Neuron (in vitro differentiated cells): ENCODE measurements around the gene CHAMP1.
"Not testable (repeated sequence)": the region's sequence is repeated elsewhere in the genome, so short reads cannot be mapped to it uniquely, and the experiment has no call there.

Experiments used
- H2AFZ ChIP-seq: one replicate; pipeline ENCODE4 v1.6.1; 2013; ENCODE audit warnings: low read depth, mild to moderate bottlenecking, inconsistent platforms, low read length, moderate library complexity
- H3K27me3 ChIP-seq: one replicate; pipeline ENCODE4 v1.6.1; 2013; ENCODE audit warnings: low read length; ENCODE audit not compliant: insufficient read depth
- H3K36me3 ChIP-seq: one replicate; pipeline ENCODE4 v1.6.1; 2013; ENCODE audit warnings: low read length; ENCODE audit not compliant: insufficient read depth
- H3K4me1 ChIP-seq: one replicate; pipeline ENCODE4 v1.6.1; 2013; ENCODE audit warnings: low read length; ENCODE audit not compliant: insufficient read depth
- H3K4me3 ChIP-seq: 2 replicates; pipeline ENCODE4 v1.5.1; 2013; ENCODE audit warnings: mild to moderate bottlenecking, low read length, moderate library complexity
- H3K9me3 ChIP-seq: one replicate; pipeline ENCODE4 v1.6.1; 2013; ENCODE audit warnings: low read length

CHAMP1 gene

DNA sequence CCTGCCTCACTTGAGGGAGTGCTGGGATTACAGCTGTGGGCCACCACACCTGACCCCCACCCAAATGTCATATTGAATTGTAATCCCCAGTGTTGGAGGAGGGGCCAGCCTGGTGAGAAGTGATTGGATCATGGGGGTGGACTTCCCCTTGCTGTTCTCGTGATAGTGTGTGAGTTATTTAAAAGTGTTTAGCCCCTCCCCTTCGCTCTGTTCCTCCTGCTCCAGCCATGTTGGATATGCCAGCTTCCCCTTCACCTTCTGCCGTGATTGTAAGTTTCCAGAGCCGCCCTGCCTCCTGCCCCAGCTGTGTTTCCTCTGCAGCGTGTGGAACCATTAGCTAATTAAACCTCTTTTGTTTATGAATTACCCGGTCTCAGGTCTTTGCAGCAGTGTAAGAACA, 13.7 kb downstream of the CHAMP1 start:
- no peaks in the 10 kb centered on the region for H3K9me3 ChIP-seq
- peaks cover 58% of the 10 kb centered on the region for H3K36me3 ChIP-seq
- H3K4me1 ChIP-seq: no peaks in the 10 kb centered on the region
- H3K4me3 ChIP-seq: no peak overlapping the region
- H3K27me3 ChIP-seq: no peaks in the 10 kb centered on the region
- H2AFZ ChIP-seq: no peak overlapping the region

DNA sequence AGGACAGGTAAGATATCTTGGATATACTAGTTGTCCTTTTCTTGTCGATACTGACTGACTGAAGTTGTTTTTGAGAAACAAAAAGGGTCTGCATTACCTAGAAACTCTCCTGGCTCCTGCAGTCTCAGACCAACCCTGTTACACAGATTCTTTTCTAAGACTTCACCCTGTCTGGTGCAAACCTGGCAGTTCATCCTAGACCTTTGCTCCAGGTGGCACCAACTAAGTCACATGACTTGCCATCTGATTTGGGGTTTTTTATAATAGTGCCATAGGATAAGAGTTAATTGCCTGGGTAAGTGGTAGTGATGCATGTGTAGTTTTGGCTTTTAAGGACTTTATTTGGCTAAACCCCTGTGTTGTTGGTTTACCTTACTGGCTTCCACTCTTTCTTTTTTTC, 14.3 kb downstream of the CHAMP1 start:
- Histone ChIP-seq H3K4me3 (no peak overlapping the region), H3K4me1 (no peaks in the 10 kb centered on the region), H2AFZ (no peak overlapping the region), H3K36me3 (peaks cover 52% of the 10 kb centered on the region), H3K27me3 (no peaks in the 10 kb centered on the region), H3K9me3 (no peaks in the 10 kb centered on the region)

DNA sequence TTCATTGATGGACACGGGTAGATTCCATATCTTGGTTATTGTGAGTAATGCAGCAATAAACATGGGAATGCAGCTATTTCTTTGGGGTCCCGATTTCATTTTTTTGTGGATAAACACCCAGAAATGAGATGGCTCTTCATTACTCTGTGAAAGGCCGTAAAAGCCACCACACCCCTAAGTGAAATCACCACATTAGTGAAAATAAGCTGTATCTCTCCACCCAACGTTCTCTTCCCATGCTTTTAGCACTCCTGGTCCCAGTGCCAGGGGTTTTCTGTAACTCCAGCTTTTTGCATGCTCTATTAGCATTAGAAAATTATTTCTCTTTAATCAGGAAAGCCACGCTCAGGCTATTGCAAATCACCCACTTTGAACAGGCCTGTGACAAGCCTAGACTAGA, 15.8 kb downstream of the CHAMP1 start:
- H3K27me3 ChIP-seq: no peaks in the 10 kb centered on the region
- no peak overlapping the region for H2AFZ ChIP-seq

DNA sequence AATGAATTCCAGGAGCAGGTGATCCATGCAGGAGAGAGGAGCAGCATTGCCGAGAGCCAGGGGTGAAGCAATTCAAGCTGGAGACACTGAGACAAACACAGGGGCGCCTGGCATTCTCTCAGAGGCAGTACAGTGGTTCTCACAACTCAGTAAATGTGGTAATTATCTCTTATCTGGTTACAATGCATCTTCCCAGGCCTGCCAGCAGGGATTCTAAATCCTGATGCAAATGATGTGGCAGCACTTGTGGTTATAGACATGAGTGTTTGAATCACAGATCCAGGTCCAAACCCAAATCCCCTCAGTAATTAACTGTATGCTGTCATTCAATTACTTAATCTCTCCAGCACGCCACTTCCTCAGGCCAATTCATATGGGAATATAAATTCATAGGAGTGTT, 19.6 kb downstream of the CHAMP1 start:
- not testable (repeated sequence) for H3K36me3 ChIP-seq, H3K27me3 ChIP-seq, H3K4me3 ChIP-seq, H2AFZ ChIP-seq, H3K4me1 ChIP-seq, H3K9me3 ChIP-seq

More for the DNA sequence above, 15.8 kb downstream of the CHAMP1 start:
- Histone ChIP-seq H3K9me3 (no peaks in the 10 kb centered on the region), H3K4me3 (no peak overlapping the region), H3K36me3 (peaks cover 38% of the 10 kb centered on the region), H3K4me1 (no peaks in the 10 kb centered on the region)

DNA sequence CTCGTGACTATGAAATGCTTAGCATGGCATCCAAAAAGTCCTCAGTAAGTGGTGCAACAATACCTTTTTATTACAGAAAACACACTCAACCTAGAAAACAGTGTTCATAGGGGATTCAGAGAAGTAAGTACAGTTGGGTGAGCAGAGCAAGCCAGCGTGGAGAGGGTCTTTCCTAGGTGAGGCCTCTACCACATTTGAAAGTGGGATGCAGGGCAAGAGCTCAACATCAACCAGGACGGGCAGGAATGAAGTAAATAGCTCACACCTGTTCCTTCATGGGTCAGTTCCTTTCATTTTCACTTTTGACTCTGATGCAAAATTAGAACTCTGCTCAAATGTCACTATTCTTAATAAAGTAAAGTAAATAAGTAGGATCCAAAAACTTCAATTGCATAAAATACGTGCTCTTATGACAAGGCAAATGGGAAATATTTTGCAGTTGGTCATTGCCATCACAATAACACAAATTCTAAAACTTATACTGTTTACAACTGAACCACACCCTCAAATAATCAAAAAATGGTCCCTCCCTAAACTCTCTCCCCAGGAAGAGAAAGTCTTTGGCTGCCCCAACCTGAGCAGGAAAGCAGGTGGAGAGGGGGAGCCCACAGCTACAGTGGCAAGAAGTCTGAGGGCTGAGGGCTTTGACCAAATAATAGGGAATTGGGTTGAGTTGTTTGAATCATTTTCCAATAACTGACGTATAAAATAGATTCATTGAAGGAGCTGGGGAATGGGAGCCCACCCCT, 20.2 kb downstream of the CHAMP1 start:
- H3K9me3 ChIP-seq: no peaks in the 10 kb centered on the region

DNA sequence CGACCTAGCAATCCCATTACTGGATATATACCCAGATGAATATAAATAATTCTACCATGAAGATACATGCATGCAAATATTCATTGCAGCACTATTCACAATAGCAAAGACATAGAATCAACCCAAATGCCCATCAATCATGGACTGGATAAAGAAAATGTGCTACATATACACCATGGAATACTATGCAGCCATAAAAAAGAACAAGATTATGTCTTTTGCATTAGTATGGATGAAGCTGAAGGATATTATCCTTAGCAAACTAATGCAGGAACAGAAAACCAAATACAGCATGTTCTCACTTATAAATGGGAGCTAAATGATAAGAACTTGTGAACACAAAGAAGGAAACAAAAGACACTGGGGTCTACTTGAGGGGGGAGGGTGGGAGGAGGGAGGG, 22.2 kb downstream of the CHAMP1 start:
- not testable (repeated sequence) for H3K4me3 ChIP-seq, H2AFZ ChIP-seq, H3K4me1 ChIP-seq, H3K36me3 ChIP-seq, H3K9me3 ChIP-seq, H3K27me3 ChIP-seq

More for the DNA sequence above, 20.2 kb downstream of the CHAMP1 start:
- no peaks in the 10 kb centered on the region for H3K4me1 ChIP-seq
- H2AFZ ChIP-seq: no peak overlapping the region
- H3K36me3 ChIP-seq: peaks cover 4% of the 10 kb centered on the region
- H3K27me3 ChIP-seq: no peaks in the 10 kb centered on the region
- no peak overlapping the region for H3K4me3 ChIP-seq

DNA sequence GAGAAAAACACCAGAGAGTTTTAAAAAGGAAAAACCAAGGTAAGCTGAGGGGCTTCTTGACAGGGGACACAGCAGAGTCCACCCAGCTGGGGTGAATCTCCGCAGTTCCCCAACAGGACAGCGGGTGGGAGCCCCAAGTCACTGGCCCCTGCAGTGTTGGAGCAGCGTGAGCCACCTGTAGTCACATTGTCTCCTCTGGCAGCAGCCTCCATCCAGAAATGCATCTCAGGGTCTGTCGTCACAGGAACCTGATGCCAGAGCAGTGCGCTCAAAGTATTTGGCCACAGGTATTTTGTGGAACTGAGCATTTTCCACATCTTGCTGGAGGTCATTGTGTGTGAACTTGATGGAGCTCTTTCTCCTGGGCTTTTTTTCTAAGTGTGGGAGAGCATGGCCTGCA, 24.7 kb downstream of the CHAMP1 start:
- Histone ChIP-seq H3K4me1 (no peaks in the 10 kb centered on the region), H2AFZ (no peak overlapping the region), H3K9me3 (no peaks in the 10 kb centered on the region), H3K36me3 (no peaks in the 10 kb centered on the region), H3K4me3 (no peak overlapping the region), H3K27me3 (no peaks in the 10 kb centered on the region)

DNA sequence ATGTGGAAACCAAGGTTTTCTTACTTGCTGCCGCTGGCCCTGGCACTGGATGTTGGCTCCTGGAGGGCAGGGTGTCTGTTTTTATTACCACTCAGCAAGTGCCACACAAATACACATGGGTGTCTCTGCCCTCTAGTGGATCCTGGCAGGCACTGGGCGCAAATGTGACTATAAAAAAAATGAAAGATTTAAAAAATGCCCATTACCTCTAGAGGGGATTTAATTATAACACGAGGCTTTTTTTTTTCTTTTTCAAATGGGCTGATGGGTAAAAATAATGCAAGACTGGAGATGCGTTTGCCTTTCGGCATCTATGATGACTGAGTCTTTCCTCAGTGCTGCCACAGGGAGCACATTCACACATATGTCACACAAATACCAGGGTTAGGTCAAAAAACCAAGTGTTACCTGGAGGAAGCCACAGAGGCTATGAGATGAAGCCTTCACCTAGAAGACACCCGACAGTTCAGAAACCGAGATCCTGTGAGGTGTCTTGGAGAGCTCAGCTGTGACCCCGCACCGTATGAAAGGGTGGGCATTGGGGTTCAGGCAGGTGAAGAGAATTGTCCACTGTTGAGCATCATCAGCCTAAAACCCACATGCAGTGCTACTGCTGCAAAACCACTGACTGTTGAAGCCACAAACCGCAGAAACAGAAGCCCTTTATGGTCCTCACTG, 25.7 kb downstream of the CHAMP1 start:
- Histone ChIP-seq H3K27me3 (no peaks in the 10 kb centered on the region), H3K4me1 (no peaks in the 10 kb centered on the region), H3K9me3 (no peaks in the 10 kb centered on the region), H3K4me3 (no peak overlapping the region), H3K36me3 (no peaks in the 10 kb centered on the region), H2AFZ (no peak overlapping the region)

DNA sequence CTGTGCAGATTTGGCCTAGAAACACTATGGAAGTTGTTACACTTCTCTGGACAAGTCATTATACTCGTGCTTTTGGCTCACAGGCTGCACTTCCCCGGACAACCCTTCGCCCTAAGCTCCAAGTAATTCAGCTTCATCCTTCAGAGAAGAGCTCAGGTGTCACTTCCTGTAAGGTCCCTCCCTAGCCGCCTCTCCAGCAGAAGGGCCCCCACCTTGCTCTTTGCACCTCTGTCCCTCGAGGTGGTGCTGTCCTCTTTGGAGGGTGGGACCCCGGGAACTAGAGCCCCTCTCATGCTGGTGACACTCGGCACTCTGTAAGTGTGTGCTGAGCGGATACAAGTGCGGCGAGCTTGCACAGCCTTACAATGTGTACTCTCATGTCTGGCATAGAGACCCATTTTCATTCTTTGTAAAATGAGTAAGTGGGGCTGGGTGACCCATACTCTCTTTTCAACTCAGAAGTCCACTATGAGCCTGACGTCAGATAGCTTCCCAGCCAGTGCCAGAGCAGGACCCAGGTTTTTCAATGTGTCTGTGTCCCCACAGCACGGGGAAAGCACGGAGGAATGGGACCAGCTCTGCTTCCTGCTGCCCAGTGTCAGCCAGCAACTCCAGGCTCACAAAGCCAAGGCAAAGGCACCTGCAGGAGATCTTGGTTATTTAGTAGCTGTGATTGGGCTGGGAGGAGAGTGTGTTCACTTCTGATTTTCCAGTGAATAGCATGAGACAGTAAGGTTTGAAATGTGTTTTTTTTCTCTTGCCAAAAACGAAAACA, 26.9 kb downstream of the CHAMP1 start:
- Histone ChIP-seq H2AFZ (no peak overlapping the region), H3K27me3 (no peaks in the 10 kb centered on the region), H3K36me3 (no peaks in the 10 kb centered on the region), H3K4me3 (no peak overlapping the region), H3K4me1 (no peaks in the 10 kb centered on the region), H3K9me3 (no peaks in the 10 kb centered on the region)

DNA sequence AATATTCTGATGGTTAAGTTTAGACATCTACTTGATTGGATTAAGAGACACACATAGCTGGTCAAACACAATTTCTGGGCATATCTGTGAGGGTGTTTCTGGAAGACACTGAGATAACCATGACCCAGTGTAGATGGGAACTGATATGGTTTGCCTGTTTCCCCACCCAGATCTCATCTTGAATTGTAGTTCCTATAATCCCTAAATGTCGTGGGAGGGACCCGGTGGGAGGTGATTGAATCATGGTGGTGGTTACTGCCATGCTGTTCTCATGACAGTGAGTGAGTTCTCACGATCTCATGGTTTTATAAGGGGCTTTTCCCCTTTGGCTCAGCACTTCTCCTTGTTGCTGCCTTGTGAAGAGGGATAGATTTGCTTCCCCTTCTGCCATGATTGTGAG, 33.0 kb downstream of the CHAMP1 start:
- not testable (repeated sequence) for H3K9me3 ChIP-seq, H3K4me1 ChIP-seq, H3K4me3 ChIP-seq, H3K27me3 ChIP-seq, H2AFZ ChIP-seq, H3K36me3 ChIP-seq

DNA sequence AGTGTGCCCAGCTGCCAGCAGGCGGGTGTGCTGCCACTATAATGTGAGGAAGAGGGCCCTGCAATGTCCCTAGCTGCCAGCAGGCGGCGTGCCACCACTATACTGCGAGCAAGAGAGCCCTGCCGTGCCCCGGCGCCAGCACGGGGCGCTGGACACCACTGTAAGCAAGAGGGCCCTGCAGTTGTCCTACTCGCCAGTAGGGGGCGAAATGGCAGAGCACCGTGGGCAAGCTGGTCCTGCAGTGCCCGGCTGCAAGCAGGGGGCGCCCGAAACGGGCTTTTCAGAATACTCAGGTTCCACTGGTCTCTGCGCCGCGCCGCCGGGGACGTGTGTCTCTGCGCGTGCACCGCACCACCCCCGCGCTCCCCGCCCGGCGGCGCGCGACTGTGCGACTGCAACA, 38.5 kb downstream of the CHAMP1 start:
- H3K4me3 ChIP-seq, H2AFZ ChIP-seq, H3K9me3 ChIP-seq, H3K27me3 ChIP-seq, H3K4me1 ChIP-seq, H3K36me3 ChIP-seq: not testable (repeated sequence)

DNA sequence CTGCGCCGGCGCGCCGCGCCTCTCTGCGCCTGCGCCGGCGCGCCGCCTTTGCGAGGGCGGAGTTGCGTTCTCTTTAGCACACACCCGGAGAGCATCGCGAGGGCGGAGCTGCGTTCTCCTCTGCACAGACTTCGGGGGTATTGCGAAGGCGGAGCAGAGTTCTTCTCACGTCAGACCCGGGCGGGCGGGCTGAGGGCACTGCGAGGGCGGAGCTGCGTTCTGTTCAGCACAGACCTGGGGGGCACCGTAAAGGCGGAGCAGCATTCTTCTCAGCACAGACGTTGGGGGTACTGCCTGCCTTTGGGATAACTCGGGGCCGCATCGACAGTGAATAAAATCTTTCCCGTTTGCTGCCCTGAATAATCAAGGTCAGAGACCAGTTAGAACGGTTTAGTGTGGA, 39.1 kb downstream of the CHAMP1 start:
- not testable (repeated sequence) for H2AFZ ChIP-seq, H3K36me3 ChIP-seq, H3K4me3 ChIP-seq, H3K9me3 ChIP-seq, H3K4me1 ChIP-seq, H3K27me3 ChIP-seq
